ENCODE data around the gene BIN1. TPM values are rescaled to one million over a fixed set of nuclear protein-coding genes. Genes with fewer than 3 reads are reported as not detected.
A peak's percentile ranks its signal among the peaks of the same experiment; 100 is the strongest.

The BIN1 gene
- total and polyA plus RNA-seq, 4 donors: 15.4 to 37.9 (median 21.6) TPM

DNA sequence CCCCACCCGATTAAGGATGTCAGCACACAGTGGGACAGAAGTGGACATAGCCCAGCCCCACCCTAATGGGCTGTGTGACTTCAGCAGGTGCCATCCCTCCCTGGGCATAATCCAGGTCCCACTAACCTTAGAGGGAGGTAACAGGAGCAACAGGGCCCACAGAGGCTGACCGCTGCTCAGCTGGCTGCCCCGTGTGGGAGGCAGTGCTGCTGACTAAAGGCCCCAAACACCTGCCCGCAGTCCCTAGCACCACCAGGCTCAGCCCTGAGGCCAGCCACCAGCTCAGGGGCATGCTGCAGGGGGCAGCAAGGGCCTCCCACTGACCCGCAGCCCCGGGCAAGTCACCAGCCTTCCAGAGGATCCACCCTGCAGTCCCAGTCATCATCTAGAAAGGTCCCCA, 14.6 kb downstream of the BIN1 start:
- Histone ChIP-seq H3K9me3 (ENCODE audit: control insufficient read depth, low read length) (no peaks in the 10 kb centered on the region), H3K27me3 (ENCODE audit: control insufficient read depth in 1 of 2, insufficient read depth in 2 of 2, low read length in 1 of 2) (no peaks in the 10 kb centered on the region), H3K27ac (ENCODE audit: low read depth in 1 of 2, low read length in 2 of 2) (no peak overlapping the region), H3K36me3 (ENCODE audit: control insufficient read depth in 1 of 2, insufficient read depth in 2 of 2, low read length in 1 of 2) (no peaks in the 10 kb centered on the region), H3K4me1 (ENCODE audit: control insufficient read depth in 1 of 2, insufficient read depth in 2 of 2, low read length in 2 of 2) (no peaks in the 10 kb centered on the region), H3K4me3 (ENCODE audit: low read length in 2 of 2) (no peak overlapping the region)
- DNase-seq (peak in 1 of 2 donors; percentile 35), ATAC-seq (ENCODE audit: low FRiP score) (no peak)
- intact Hi-C loops (cut with DNase I): no loop called here
- 95 to 96% methylated on average over 6 of the region's 6 CpGs for WGBS, 2 donors

- H3K27ac ChIP-seq (ENCODE audit: low read depth in 1 of 2, low read length in 2 of 2): no peak overlapping the region
- intact Hi-C loops (cut with DNase I): no loop called here
- H3K36me3 ChIP-seq (ENCODE audit: control insufficient read depth in 1 of 2, insufficient read depth in 2 of 2, low read length in 1 of 2): no peaks in the 10 kb centered on the region
- WGBS, 2 donors: 96 to 97% methylated on average over 6 of the region's 6 CpGs
- no peaks in the 10 kb centered on the region for H3K4me1 ChIP-seq (ENCODE audit: control insufficient read depth in 1 of 2, insufficient read depth in 2 of 2, low read length in 2 of 2)
- H3K4me3 ChIP-seq (ENCODE audit: low read length in 2 of 2): no peak overlapping the region
- no peaks in the 10 kb centered on the region for H3K27me3 ChIP-seq (ENCODE audit: control insufficient read depth in 1 of 2, insufficient read depth in 2 of 2, low read length in 1 of 2)
- H3K9me3 ChIP-seq (ENCODE audit: control insufficient read depth, low read length): no peaks in the 10 kb centered on the region
- peak in 1 of 2 donors; percentile 29 for DNase-seq
- ATAC-seq (ENCODE audit: low FRiP score): no peak
Measured at GRCh38 chr2:127091886-127092285, 15.1 kb downstream of the BIN1 start.

DNA sequence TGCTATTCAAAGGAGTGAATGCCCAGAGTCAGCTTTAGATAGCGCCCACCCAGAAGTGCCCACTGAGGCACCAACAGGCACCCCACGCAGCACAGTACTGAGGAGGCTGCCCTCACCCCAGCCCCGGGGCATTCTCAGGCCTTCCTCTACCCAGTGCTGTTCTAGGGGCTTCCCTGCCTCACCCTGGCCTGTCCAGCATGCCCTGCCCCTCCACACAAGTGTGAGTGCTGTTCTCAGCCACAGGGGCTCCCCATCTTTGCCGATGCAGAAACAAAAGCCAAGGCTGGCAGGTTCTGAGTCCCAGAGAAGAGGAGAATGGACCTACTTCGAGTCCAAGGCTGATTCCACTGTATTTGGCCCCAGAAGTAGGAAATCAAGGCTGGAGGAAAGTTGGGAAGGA, 15.8 kb downstream of the BIN1 start:
- Histone ChIP-seq H3K4me1 (ENCODE audit: control insufficient read depth in 1 of 2, insufficient read depth in 2 of 2, low read length in 2 of 2) (no peaks in the 10 kb centered on the region), H3K27me3 (ENCODE audit: control insufficient read depth in 1 of 2, insufficient read depth in 2 of 2, low read length in 1 of 2) (no peaks in the 10 kb centered on the region), H3K27ac (ENCODE audit: low read depth in 1 of 2, low read length in 2 of 2) (no peak overlapping the region), H3K4me3 (ENCODE audit: low read length in 2 of 2) (no peak overlapping the region), H3K36me3 (ENCODE audit: control insufficient read depth in 1 of 2, insufficient read depth in 2 of 2, low read length in 1 of 2) (no peaks in the 10 kb centered on the region), H3K9me3 (ENCODE audit: control insufficient read depth, low read length) (no peaks in the 10 kb centered on the region)
- WGBS, 2 donors: 95% methylated on average over 5 of the region's 5 CpGs
- intact Hi-C loops (cut with DNase I): no loop called here
- ATAC-seq (ENCODE audit: low FRiP score) (no peak), DNase-seq (no peak)

DNA sequence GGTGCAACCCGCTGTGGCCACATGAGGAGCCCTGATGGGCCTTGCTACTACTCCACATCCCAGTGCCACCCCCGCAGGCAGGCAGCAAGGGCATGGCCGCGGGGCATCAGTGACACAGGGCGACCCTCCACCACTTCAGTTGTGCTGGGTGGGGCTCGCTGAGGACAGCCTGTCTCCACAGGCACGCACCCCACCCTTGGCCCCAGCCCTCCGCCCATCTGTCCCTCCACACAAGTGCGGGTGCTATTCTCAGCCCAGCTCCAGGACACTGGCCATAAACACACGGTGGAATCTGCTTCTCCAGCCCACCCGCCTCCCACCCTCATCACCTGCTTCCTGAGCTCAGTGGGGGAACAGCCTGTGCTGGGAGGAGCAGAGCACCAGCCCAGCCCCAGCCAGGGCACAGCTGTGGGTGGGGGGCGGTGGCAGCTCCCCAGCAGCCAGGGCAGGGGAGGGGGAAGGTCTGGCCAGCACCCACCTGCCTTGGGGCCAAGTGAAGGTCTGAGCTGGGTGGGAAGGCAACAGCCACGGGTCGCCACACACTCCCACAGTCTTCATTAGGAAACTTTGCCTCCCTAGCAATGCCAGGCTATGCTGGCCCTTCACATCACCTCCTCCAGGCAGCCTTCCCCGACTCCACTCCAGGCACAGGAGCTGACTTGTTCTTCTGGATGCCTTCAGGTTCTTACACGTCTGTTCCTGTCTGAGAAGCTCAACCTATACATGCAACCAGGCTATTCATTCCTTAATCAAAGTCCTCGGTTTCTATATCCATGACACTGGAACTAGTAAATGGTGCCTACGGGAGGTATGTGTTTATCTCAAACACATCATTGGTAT, 16.5 kb downstream of the BIN1 start:
- ATAC-seq (ENCODE audit: low FRiP score): no peak
- Histone ChIP-seq H3K4me3 (ENCODE audit: low read length in 2 of 2) (no peak overlapping the region), H3K27me3 (ENCODE audit: control insufficient read depth in 1 of 2, insufficient read depth in 2 of 2, low read length in 1 of 2) (no peaks in the 10 kb centered on the region), H3K9me3 (ENCODE audit: control insufficient read depth, low read length) (no peaks in the 10 kb centered on the region), H3K27ac (ENCODE audit: low read depth in 1 of 2, low read length in 2 of 2) (no peak overlapping the region), H3K4me1 (ENCODE audit: control insufficient read depth in 1 of 2, insufficient read depth in 2 of 2, low read length in 2 of 2) (no peaks in the 10 kb centered on the region), H3K36me3 (ENCODE audit: control insufficient read depth in 1 of 2, insufficient read depth in 2 of 2, low read length in 1 of 2) (no peaks in the 10 kb centered on the region)
- no peak for DNase-seq
- intact Hi-C loops (cut with DNase I): no loop called here
- WGBS, 2 donors: 87 to 90% methylated on average over 14 to 18 of the region's 18 CpGs

DNA sequence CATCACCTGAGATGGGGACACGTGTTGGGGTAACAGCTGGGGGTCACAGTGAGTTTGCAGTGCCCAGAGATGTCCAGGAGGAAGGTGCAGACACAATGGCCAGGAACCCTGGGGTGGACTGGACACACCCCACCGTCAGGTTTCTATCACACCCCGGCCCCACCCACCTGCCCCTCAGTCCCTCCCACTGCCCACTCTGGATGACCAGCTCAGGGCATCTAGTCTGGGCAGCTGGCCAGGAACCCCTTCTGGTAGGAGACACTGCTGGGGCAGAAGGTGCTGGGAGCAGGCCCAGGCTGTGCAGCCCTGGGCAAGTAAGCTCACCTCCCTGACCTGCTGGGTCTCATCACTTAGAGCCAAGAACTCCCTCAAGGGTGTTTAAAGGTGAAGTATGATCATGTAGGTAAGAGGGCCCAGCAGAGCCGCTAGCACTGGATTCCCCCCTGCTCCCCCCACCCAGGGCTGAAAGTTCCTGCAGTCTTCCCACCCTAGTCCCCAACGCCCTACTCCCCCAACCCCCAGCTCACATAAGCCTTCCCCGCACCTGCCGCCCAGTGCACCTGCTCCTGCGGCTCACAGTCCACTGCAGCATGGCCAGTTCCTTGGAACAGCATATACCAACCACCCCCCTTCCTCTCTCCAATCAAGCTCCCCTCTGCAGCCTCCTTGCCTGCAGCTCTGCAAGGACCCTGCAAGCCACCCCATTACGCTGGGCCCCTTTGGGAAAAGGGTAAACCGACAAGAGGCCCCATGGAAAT, 17.3 kb downstream of the BIN1 start:
- no peak for DNase-seq
- H3K27ac ChIP-seq (ENCODE audit: low read depth in 1 of 2, low read length in 2 of 2): no peak overlapping the region
- no peaks in the 10 kb centered on the region for H3K9me3 ChIP-seq (ENCODE audit: control insufficient read depth, low read length)
- H3K4me1 ChIP-seq (ENCODE audit: control insufficient read depth in 1 of 2, insufficient read depth in 2 of 2, low read length in 2 of 2): no peaks in the 10 kb centered on the region
- 96 to 97% methylated on average over 10 of the region's 10 CpGs for WGBS, 2 donors
- H3K4me3 ChIP-seq (ENCODE audit: low read length in 2 of 2): no peak overlapping the region
- intact Hi-C loops (cut with DNase I): no loop called here
- no peaks in the 10 kb centered on the region for H3K27me3 ChIP-seq (ENCODE audit: control insufficient read depth in 1 of 2, insufficient read depth in 2 of 2, low read length in 1 of 2)
- ATAC-seq (ENCODE audit: low FRiP score): no peak
- no peaks in the 10 kb centered on the region for H3K36me3 ChIP-seq (ENCODE audit: control insufficient read depth in 1 of 2, insufficient read depth in 2 of 2, low read length in 1 of 2)

DNA sequence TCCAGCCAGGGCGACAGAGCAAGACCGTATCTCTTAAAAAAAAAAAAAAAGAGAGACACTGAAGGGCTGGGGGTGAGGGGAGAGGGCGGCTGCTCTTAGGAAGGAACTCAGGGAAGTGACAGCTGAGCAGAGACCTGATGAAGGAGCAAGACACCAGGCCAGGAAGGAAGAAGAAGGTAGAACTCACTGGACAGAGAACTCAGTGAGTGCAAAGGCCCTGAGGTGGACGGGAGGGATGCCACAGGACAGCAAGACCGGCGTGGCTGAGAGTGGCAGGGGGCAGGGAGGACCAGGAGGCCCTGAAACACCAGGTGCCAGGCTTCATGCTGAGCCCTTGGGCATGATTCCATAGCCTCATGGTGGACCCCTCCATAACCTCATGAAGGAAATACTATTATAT, 18.2 kb downstream of the BIN1 start:
- ATAC-seq (ENCODE audit: low FRiP score) (no peak), DNase-seq (no peak)
- Histone ChIP-seq H3K27me3 (ENCODE audit: control insufficient read depth in 1 of 2, insufficient read depth in 2 of 2, low read length in 1 of 2) (no peaks in the 10 kb centered on the region), H3K4me3 (ENCODE audit: low read length in 2 of 2) (no peak overlapping the region), H3K9me3 (ENCODE audit: control insufficient read depth, low read length) (no peaks in the 10 kb centered on the region), H3K36me3 (ENCODE audit: control insufficient read depth in 1 of 2, insufficient read depth in 2 of 2, low read length in 1 of 2) (no peaks in the 10 kb centered on the region), H3K4me1 (ENCODE audit: control insufficient read depth in 1 of 2, insufficient read depth in 2 of 2, low read length in 2 of 2) (no peaks in the 10 kb centered on the region), H3K27ac (ENCODE audit: low read depth in 1 of 2, low read length in 2 of 2) (no peak overlapping the region)
- WGBS, 2 donors: 90 to 95% methylated on average over 6 of the region's 6 CpGs
- intact Hi-C loops (cut with DNase I): no loop called here

GRCh38 chr2:127087791-127088495, 19.0 kb downstream of the BIN1 start:
- no peak overlapping the region for H3K4me3 ChIP-seq (ENCODE audit: low read length in 2 of 2)
- no peaks in the 10 kb centered on the region for H3K4me1 ChIP-seq (ENCODE audit: control insufficient read depth in 1 of 2, insufficient read depth in 2 of 2, low read length in 2 of 2)
- WGBS, 2 donors: 71 to 85% methylated on average over 13 of the region's 13 CpGs

GRCh38 chr2:127086990-127087790, 19.8 kb downstream of the BIN1 start:
- Histone ChIP-seq H3K36me3 (ENCODE audit: control insufficient read depth in 1 of 2, insufficient read depth in 2 of 2, low read length in 1 of 2) (no peaks in the 10 kb centered on the region), H3K9me3 (ENCODE audit: control insufficient read depth, low read length) (no peaks in the 10 kb centered on the region), H3K27ac (ENCODE audit: low read depth in 1 of 2, low read length in 2 of 2) (no peak overlapping the region), H3K27me3 (ENCODE audit: control insufficient read depth in 1 of 2, insufficient read depth in 2 of 2, low read length in 1 of 2) (no peaks in the 10 kb centered on the region), H3K4me1 (ENCODE audit: control insufficient read depth in 1 of 2, insufficient read depth in 2 of 2, low read length in 2 of 2) (no peaks in the 10 kb centered on the region), H3K4me3 (ENCODE audit: low read length in 2 of 2) (no peak overlapping the region)
- WGBS, 2 donors: 8 to 14% methylated on average over 23 to 24 of the region's 24 CpGs
- ATAC-seq (ENCODE audit: low FRiP score) (peak; percentile 61), DNase-seq (peak; percentile 91)
- intact Hi-C loops (cut with DNase I): no loop called here

More at GRCh38 chr2:127087791-127088495, 19.0 kb downstream of the BIN1 start:
- Histone ChIP-seq H3K9me3 (ENCODE audit: control insufficient read depth, low read length) (no peaks in the 10 kb centered on the region), H3K27me3 (ENCODE audit: control insufficient read depth in 1 of 2, insufficient read depth in 2 of 2, low read length in 1 of 2) (no peaks in the 10 kb centered on the region), H3K27ac (ENCODE audit: low read depth in 1 of 2, low read length in 2 of 2) (no peak overlapping the region), H3K36me3 (ENCODE audit: control insufficient read depth in 1 of 2, insufficient read depth in 2 of 2, low read length in 1 of 2) (no peaks in the 10 kb centered on the region)
- ATAC-seq (ENCODE audit: low FRiP score): no peak
- intact Hi-C loops (cut with DNase I): no loop called here
- DNase-seq: no peak
